ENCODE measurements around the gene MAL. TPM values are rescaled to one million over a fixed set of nuclear protein-coding genes. Genes with fewer than 3 reads are reported as not detected.

The MAL gene
- total and polyA plus RNA-seq, 2 of the 13 experiments (the other 11 are each of a cell fraction or from before 2014, with no cell fraction given): not detected

DNA sequence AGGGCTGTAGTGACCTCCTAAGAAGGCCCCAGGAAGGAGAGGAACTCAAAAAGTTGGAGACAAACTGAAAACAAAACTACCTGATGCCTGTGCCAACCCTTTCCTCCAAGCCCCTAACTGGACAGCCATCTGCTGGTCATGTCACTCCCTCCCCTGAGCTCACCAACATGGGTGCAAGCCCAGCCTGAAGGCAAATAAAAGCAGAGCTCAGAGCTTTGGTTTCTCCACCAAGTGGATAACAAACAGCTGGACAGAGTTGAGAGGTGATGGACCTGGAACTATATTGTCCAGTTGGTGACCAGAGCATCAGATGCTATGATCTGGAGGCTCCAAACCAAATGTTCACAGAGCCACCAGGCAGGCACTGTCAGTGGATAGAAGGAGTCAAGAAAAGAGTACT lies 34.6 kb upstream of the MAL start:
- POLR2A ChIA-PET: no interaction called here
- Histone ChIP-seq H3K27me3 (ENCODE audit: control insufficient read depth in 1 of 2, insufficient read depth in 2 of 2, low read length in 2 of 2) (peaks cover 13 to 56% of the 10 kb centered on the region in 2 experiments), H3K79me2 (ENCODE audit: insufficient read depth, low read length) (no peaks in the 10 kb centered on the region), H2AFZ (ENCODE audit: low read length) (no peak overlapping the region), H3K4me3 (replicated peaks in 1 of 3; ENCODE audit: insufficient read depth in 1 of 3, low read depth in 2 of 3, low read length in 3 of 3) (no peak overlapping the region), H3K4me1 (ENCODE audit: insufficient read depth, low read length) (no peaks in the 10 kb centered on the region), H3K27ac (ENCODE audit: extremely low read length, insufficient read depth, low read length) (no peak overlapping the region), H3K9me3 (ENCODE audit: low read length) (no peaks in the 10 kb centered on the region), H3K9ac (ENCODE audit: insufficient read depth, low read depth, low read length) (no peak overlapping the region), H3K4me2 (ENCODE audit: low read depth, low read length) (no peak overlapping the region), H4K20me1 (ENCODE audit: insufficient read depth, low read length) (no peaks in the 10 kb centered on the region), H3K36me3 (replicated peaks in 1 of 2; ENCODE audit: control insufficient read depth in 1 of 2, insufficient read depth in 2 of 2, low read length in 2 of 2) (no peaks in the 10 kb centered on the region)
- BruUV-seq (replicated peaks): no TSS peak
- FAIRE-seq (no peak), ATAC-seq (no peak), DNase-seq (ENCODE audit: low spot score) (no peak)
- in situ Hi-C loops (cut with HindIII; ENCODE audit: extremely low pct_ligation_motif_present, low pct_unique_long_range_greater_than_20kb): no loop called here
- CTCF ChIA-PET (ENCODE audit: low intra/inter-chr PET ratio, low total read pairs): no interaction called here
- no peak for TF ChIP-seq STAG1 (CRISPR knock-in tag; IDR thresholded peaks at IDR 0.05)
- no peak for TF ChIP-seq NFE2L1 (CRISPR knock-in tag; IDR thresholded peaks at IDR 0.05; ENCODE audit: borderline replicate concordance)
- no peak for TF ChIP-seq ADNP (CRISPR knock-in tag; IDR thresholded peaks at IDR 0.05)
- no peak for TF ChIP-seq ZNF430 (CRISPR knock-in tag; IDR thresholded peaks at IDR 0.05)
- TF ChIP-seq RFX1 (IDR thresholded peaks at IDR 0.05): no peak
- no peak for TF ChIP-seq ZNF562 (CRISPR knock-in tag; IDR thresholded peaks at IDR 0.05; ENCODE audit: borderline replicate concordance)
- no peak for TF ChIP-seq ZNF768 (CRISPR knock-in tag; IDR thresholded peaks at IDR 0.05)
- TF ChIP-seq TARDBP (CRISPR knock-in tag; IDR thresholded peaks at IDR 0.05): no peak
- TF ChIP-seq ZNF10 (CRISPR knock-in tag; IDR thresholded peaks at IDR 0.05; ENCODE audit: borderline replicate concordance, low read depth): no peak
- TF ChIP-seq MED1 (CRISPR knock-in tag; IDR thresholded peaks at IDR 0.05): no peak
- TF ChIP-seq FOSL1 (CRISPR knock-in tag; IDR thresholded peaks at IDR 0.05; ENCODE audit: borderline replicate concordance): no peak
- TF ChIP-seq ZNF563 (CRISPR knock-in tag; IDR thresholded peaks at IDR 0.05): no peak
- TF ChIP-seq, protein P1, sequence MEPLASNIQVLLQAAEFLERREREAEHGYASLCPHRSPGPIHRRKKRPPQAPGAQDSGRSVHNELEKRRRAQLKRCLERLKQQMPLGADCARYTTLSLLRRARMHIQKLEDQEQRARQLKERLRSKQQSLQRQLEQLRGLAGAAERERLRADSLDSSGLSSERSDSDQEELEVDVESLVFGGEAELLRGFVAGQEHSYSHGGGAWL (CRISPR knock-in tag; IDR thresholded peaks at IDR 0.05): no peak
- no peak for TF ChIP-seq AGO2 (optimal IDR thresholded peaks at IDR 0.05; ENCODE audit: low read depth, low read length)
- TF ChIP-seq CBFB (CRISPR knock-in tag; IDR thresholded peaks at IDR 0.05): no peak
- TF ChIP-seq MLLT10 (CRISPR knock-in tag; IDR thresholded peaks at IDR 0.05): no peak
- TF ChIP-seq MBD4 (IDR thresholded peaks at IDR 0.05; ENCODE audit: borderline replicate concordance, low read length): no peak
- intact Hi-C loops (cut with micrococcal nuclease; ENCODE audit: unreplicated experiment): no loop called here

Data from HepG2 (cell line).